ENCODE data around the gene PHF21B.

The PHF21B gene

GRCh38 chr22:44890416-44891292 lies 119.2 kb downstream of the PHF21B start:
- no peak for DNase-seq

- DNase-seq, result no peak
Observed at GRCh38 chr22:44889255-44889878, 120.4 kb downstream of the PHF21B start.

GRCh38 chr22:44888491-44889254 lies 121.1 kb downstream of the PHF21B start:
- no peak for DNase-seq

- no peak for DNase-seq
Observed at GRCh38 chr22:44887941-44888366, 121.9 kb downstream of the PHF21B start.

GRCh38 chr22:44885806-44886360 lies 123.9 kb downstream of the PHF21B start:
- no peak for DNase-seq

GRCh38 chr22:44884968-44885805 lies 124.6 kb downstream of the PHF21B start:
- DNase-seq, result no peak

GRCh38 chr22:44884562-44884961 lies 125.2 kb downstream of the PHF21B start:
- DNase-seq, result no peak

GRCh38 chr22:44883011-44883421 lies 126.8 kb downstream of the PHF21B start:
- no peak for DNase-seq

GRCh38 chr22:44882226-44882905 lies 127.4 kb downstream of the PHF21B start:
- no peak for DNase-seq

- DNase-seq, result no peak
Observed at GRCh38 chr22:44881624-44882023, 128.2 kb downstream of the PHF21B start.

GRCh38 chr22:44880610-44881290 lies 129.1 kb downstream of the PHF21B start:
- DNase-seq, result no peak

- no peak for DNase-seq
Observed at GRCh38 chr22:44879301-44879680, 130.5 kb downstream of the PHF21B start.

GRCh38 chr22:44878483-44879300 lies 131.1 kb downstream of the PHF21B start:
- DNase-seq, result no peak

GRCh38 chr22:44876921-44877320 lies 132.9 kb downstream of the PHF21B start:
- DNase-seq, result no peak

GRCh38 chr22:44871782-44872181 lies 138.0 kb downstream of the PHF21B start:
- DNase-seq, result no peak

GRCh38 chr22:44870021-44870420 lies 139.8 kb downstream of the PHF21B start:
- DNase-seq, result no peak

- no peak for DNase-seq
Observed at GRCh38 chr22:44869196-44869595, 140.6 kb downstream of the PHF21B start.

GRCh38 chr22:44865193-44866057 lies 144.4 kb downstream of the PHF21B start:
- DNase-seq, result no peak
